Neutrophil (primary cell): ENCODE data around the gene RAPGEF5.

Experiments used
- H3K27ac ChIP-seq: fragments of 200-600 bp; sonication (generic); 2 replicates; pipeline ENCODE4 v1.5.1; 2016; ENCODE audit warnings: mild to moderate bottlenecking, moderate library complexity
- H3K27me3 ChIP-seq: fragments of 200-600 bp; sonication (generic); 2 replicates; pipeline ENCODE4 v1.6.0; 2016; ENCODE audit warnings: mild to moderate bottlenecking
- H3K36me3 ChIP-seq: fragments of 200-600 bp; sonication (generic); 2 replicates; pipeline ENCODE4 v1.5.1; 2017
- H3K4me1 ChIP-seq, 2 experiments: fragments of 200-600 bp in 1 of 2; sonication (generic) in 1 of 2; 1 replicate in 1 of 2; 2 replicates in 1 of 2; pipeline versions ENCODE4 v1.5.1 to v1.6.1; 2013 to 2016; ENCODE audit warnings: low read depth in 1 of 2, low read length in 1 of 2, mild to moderate bottlenecking in 1 of 2, moderate library complexity in 1 of 2; ENCODE audit not compliant: control insufficient read depth in 1 of 2, insufficient read depth in 1 of 2
- H3K4me3 ChIP-seq, 2 experiments: fragments of 200-600 bp in 1 of 2; sonication (generic) in 1 of 2; 1 replicate in 1 of 2; 2 replicates in 1 of 2; pipeline ENCODE4 v1.5.1; 2013 to 2016; ENCODE audit warnings: low read depth in 1 of 2, low read length in 1 of 2, mild to moderate bottlenecking in 1 of 2, moderate library complexity in 1 of 2
- H3K9me3 ChIP-seq: fragments of 200-600 bp; sonication (generic); 2 replicates; pipeline ENCODE4 v1.5.1; 2016
- TF ChIP-seq, protein P1 (sequence below): fragments of 200-600 bp; sonication (generic); IDR thresholded peaks from 2 replicates; pipeline ENCODE4 v1.5.1; 2016; ENCODE audit warnings: antibody characterized with exemption

Gene RAPGEF5

DNA sequence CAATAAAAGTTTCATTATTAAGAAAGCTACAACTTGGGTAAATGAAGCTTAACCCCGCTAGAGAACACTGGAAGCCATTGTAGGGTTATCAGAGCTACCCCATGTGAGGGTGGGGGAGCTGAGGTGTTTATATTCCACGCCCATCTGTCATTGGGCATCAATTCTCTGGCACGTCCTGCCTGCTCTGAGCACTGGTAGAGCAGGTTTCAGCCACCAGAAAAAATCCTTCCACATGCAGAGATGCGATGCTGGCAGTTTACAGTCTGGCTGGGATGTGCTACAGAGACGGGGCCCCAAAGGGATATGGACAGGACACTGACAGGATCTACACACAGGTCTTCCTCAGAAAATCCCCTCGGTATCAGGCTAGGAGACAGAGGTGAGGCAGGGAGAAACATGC lies 15.9 kb upstream of the RAPGEF5 start:
- Histone ChIP-seq H3K27me3 (no peaks in the 10 kb centered on the region), H3K27ac (no peak overlapping the region), H3K4me3 (no peak overlapping the region), H3K4me1 (no peaks in the 10 kb centered on the region), H3K9me3 (no peaks in the 10 kb centered on the region), H3K36me3 (no peaks in the 10 kb centered on the region)
- TF ChIP-seq, protein P1, sequence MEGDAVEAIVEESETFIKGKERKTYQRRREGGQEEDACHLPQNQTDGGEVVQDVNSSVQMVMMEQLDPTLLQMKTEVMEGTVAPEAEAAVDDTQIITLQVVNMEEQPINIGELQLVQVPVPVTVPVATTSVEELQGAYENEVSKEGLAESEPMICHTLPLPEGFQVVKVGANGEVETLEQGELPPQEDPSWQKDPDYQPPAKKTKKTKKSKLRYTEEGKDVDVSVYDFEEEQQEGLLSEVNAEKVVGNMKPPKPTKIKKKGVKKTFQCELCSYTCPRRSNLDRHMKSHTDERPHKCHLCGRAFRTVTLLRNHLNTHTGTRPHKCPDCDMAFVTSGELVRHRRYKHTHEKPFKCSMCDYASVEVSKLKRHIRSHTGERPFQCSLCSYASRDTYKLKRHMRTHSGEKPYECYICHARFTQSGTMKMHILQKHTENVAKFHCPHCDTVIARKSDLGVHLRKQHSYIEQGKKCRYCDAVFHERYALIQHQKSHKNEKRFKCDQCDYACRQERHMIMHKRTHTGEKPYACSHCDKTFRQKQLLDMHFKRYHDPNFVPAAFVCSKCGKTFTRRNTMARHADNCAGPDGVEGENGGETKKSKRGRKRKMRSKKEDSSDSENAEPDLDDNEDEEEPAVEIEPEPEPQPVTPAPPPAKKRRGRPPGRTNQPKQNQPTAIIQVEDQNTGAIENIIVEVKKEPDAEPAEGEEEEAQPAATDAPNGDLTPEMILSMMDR: no peak

DNA sequence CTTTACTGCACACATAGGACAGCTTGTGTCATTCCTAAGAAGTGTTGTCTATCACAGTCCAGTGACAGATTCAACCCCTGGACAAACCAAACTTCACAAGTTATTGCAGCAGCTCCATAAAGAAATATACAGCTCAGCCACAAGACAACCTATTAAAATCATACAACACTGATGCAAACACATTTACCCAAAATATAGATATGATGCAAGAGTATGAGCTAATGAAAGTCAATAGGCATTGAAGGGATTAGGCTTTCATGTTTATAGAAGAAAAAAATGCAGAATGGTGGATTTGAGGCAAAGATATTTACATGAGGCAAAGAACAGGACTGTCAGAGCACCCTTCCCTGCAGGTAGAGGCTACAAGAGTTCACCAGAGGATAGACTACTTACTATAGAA lies 14.9 kb upstream of the RAPGEF5 start:
- Histone ChIP-seq H3K27ac (no peak overlapping the region), H3K4me1 (no peaks in the 10 kb centered on the region), H3K4me3 (no peak overlapping the region), H3K9me3 (no peaks in the 10 kb centered on the region), H3K27me3 (no peaks in the 10 kb centered on the region), H3K36me3 (no peaks in the 10 kb centered on the region)
- TF ChIP-seq, protein P1: no peak

DNA sequence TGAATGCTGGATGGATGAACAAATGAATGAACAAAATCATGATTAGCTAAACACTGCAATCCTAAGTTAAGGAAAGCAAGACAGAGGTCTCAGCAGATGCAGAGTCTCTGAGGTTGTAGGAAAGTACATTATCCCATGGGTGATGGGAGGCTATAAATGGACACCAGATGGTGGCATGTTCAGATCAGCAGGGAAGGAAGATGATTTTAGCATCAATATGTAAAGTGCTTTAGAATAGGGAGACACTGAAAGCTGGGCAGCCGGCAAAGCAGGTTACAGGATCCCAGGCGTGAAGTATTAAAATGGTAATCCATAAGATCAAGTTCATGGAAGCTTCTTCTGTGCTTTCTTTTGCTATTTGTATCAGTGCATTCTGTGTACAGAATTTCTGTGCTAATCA lies 7.9 kb upstream of the RAPGEF5 start:
- H3K27me3 ChIP-seq: no peaks in the 10 kb centered on the region
- no peaks in the 10 kb centered on the region for H3K4me1 ChIP-seq
- H3K4me3 ChIP-seq: no peak overlapping the region
- no peaks in the 10 kb centered on the region for H3K36me3 ChIP-seq
- H3K9me3 ChIP-seq: no peaks in the 10 kb centered on the region
- H3K27ac ChIP-seq: no peak overlapping the region
- TF ChIP-seq, protein P1: no peak

DNA sequence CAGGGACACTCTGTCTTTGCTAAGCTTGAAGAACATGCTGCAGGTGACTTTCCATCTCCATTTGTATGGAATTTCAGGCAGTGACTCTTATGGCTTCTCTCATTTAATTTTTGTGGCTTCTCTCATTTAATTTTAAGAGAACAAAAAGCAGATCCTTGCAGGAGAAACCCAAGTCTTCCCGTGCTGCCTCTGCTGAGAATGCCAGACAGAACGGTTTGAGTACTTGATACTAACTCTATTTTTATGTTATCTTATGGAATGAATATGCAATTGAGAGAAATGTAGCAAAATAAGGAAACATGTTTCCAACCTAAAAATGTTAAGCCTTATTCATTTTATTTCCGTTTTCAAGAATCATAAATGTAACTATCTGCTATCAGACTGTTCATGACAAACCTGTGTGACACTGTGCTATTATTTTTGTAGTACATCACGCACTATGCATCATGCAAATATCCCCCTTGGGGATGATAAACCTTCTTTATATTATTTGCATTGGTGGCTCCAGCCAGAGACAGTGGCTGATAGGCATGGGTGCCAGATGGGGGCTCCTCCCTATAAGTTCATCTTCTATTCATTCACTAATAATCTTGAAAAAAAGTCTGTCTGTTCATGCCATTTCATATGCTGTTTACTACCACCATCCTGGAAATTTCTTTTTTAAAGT lies 6.9 kb upstream of the RAPGEF5 start:
- H3K27me3 ChIP-seq: peaks cover 6% of the 10 kb centered on the region
- no peaks in the 10 kb centered on the region for H3K4me1 ChIP-seq
- TF ChIP-seq, protein P1: no peak

DNA sequence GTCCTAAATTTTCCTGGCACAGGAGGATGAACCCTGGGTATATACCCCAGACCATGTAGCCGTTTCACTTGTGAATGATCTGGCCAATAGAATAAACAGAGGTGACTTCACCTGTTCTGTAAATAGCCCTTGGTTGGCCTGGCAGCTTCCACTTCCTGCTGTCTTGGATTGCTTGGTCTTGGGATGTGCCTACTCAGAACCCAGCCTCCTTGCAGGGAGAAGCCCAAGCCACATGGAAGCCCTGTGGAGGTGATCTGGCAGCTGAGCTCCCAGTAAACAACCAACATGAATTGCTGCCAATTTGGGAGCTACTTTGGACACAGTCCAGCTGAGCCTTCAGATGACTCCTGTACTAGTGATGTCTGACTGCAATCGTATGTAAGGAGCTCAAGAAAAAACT lies 4.8 kb upstream of the RAPGEF5 start:
- Histone ChIP-seq H3K9me3 (no peaks in the 10 kb centered on the region), H3K36me3 (no peaks in the 10 kb centered on the region), H3K27ac (no peak overlapping the region), H3K4me1 (no peaks in the 10 kb centered on the region), H3K4me3 (no peak overlapping the region), H3K27me3 (peaks cover 27% of the 10 kb centered on the region)
- TF ChIP-seq, protein P1: no peak

More for the DNA sequence above, 6.9 kb upstream of the RAPGEF5 start:
- no peak overlapping the region for H3K27ac ChIP-seq
- H3K4me3 ChIP-seq: no peak overlapping the region
- no peaks in the 10 kb centered on the region for H3K36me3 ChIP-seq
- H3K9me3 ChIP-seq: no peaks in the 10 kb centered on the region

DNA sequence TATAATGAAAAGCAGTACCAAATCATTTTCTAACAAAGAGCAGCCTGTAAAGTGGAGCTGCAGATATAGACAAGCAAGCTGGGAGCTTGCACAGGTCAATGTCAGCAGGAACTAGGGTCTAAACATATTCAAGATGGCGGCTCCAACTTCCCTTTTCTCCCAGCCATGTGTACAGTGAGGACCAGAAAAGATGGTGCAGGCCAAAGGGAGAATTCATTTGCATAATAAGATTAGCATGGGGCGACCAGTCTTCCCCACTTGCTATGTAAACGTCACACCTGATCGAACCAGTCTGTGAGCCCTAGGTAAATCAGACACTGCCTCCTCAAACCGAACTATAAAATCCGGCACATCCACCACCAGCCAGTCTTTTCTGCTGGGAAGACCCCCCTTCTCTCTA lies 4.4 kb upstream of the RAPGEF5 start:
- Histone ChIP-seq H3K36me3 (no peaks in the 10 kb centered on the region), H3K4me1 (no peaks in the 10 kb centered on the region), H3K27ac (no peak overlapping the region), H3K4me3 (no peak overlapping the region), H3K9me3 (no peaks in the 10 kb centered on the region), H3K27me3 (peaks cover 31% of the 10 kb centered on the region)
- TF ChIP-seq, protein P1: no peak
